ENCODE results near the gene NXN. TPM values are rescaled to one million over a fixed set of nuclear protein-coding genes. Genes with fewer than 3 reads are reported as not detected.
"Not testable (repeated sequence)": the region's sequence is repeated elsewhere in the genome, so short reads cannot be mapped to it uniquely, and the experiment has no call there.

The NXN gene
- total RNA-seq, 1 experiment from 2014 or later: 6.0 TPM

- Histone ChIP-seq H3K4me1 (ENCODE audit: insufficient read depth, low read length, poor library complexity, severe bottlenecking) (no peaks in the 10 kb centered on the region), H3K27me3 (replicated peaks; ENCODE audit: insufficient read depth, low read depth, low read length, poor library complexity) (peaks cover 32% of the 10 kb centered on the region), H3K4me3 (ENCODE audit: low read depth, low read length, poor library complexity, severe bottlenecking) (no peak overlapping the region), H3K9me3 (ENCODE audit: low read depth, low read length, poor library complexity, severe bottlenecking) (no peaks in the 10 kb centered on the region), H3K27ac (ENCODE audit: low read depth, low read length, poor library complexity, severe bottlenecking) (no peak overlapping the region), H3K36me3 (ENCODE audit: insufficient read depth, low read length, poor library complexity, severe bottlenecking) (no peaks in the 10 kb centered on the region)
- DNase-seq (ENCODE audit: low spot score): no peak
- BruUV-seq (replicated peaks): no TSS peak
- ChIA-PET POLR2A (ENCODE audit: low non-redundant PET) (no interaction called here), CTCF (interaction anchor here (0.6 kb wide), 1 partner anchor 484 kb away, joined by 3 read pairs; no protein-coding TSS in a partner anchor)
- TF ChIP-seq CTCF (conservative IDR thresholded peaks at IDR 0.05; ENCODE audit: low read depth, low read length) (no peak), EZH2 (IDR thresholded peaks at IDR 0.05; ENCODE audit: borderline replicate concordance, low read depth, low read length, poor library complexity, severe bottlenecking) (no peak)
- intact Hi-C loops (cut with micrococcal nuclease; ENCODE audit: unreplicated experiment): no loop called here
Measured at GRCh38 chr17:869567-870525, 109.7 kb downstream of the NXN start.

- no peak for TF ChIP-seq EZH2 (IDR thresholded peaks at IDR 0.05; ENCODE audit: borderline replicate concordance, low read depth, low read length, poor library complexity, severe bottlenecking)
- TF ChIP-seq CTCF (conservative IDR thresholded peaks at IDR 0.05; ENCODE audit: low read depth, low read length): no peak
- H3K27me3 ChIP-seq (replicated peaks; ENCODE audit: insufficient read depth, low read depth, low read length, poor library complexity): peaks cover 32% of the 10 kb centered on the region
- ChIA-PET POLR2A (ENCODE audit: low non-redundant PET) (no interaction called here), CTCF (interaction anchor here (0.6 kb wide), 1 partner anchor 483 kb away, joined by 3 read pairs; no protein-coding TSS in a partner anchor)
- H3K27ac ChIP-seq (ENCODE audit: low read depth, low read length, poor library complexity, severe bottlenecking): no peak overlapping the region
- no TSS peak for BruUV-seq (replicated peaks)
- no peak overlapping the region for H3K4me3 ChIP-seq (ENCODE audit: low read depth, low read length, poor library complexity, severe bottlenecking)
- H3K9me3 ChIP-seq (ENCODE audit: low read depth, low read length, poor library complexity, severe bottlenecking): no peaks in the 10 kb centered on the region
- intact Hi-C loops (cut with micrococcal nuclease; ENCODE audit: unreplicated experiment): no loop called here
- no peaks in the 10 kb centered on the region for H3K36me3 ChIP-seq (ENCODE audit: insufficient read depth, low read length, poor library complexity, severe bottlenecking)
- DNase-seq (ENCODE audit: low spot score): no peak
- H3K4me1 ChIP-seq (ENCODE audit: insufficient read depth, low read length, poor library complexity, severe bottlenecking): no peaks in the 10 kb centered on the region
Measured at GRCh38 chr17:869086-869485, 110.5 kb downstream of the NXN start.

- BruUV-seq (replicated peaks): no TSS peak
- Histone ChIP-seq H3K4me3 (ENCODE audit: low read depth, low read length, poor library complexity, severe bottlenecking) (no peak overlapping the region), H3K4me1 (ENCODE audit: insufficient read depth, low read length, poor library complexity, severe bottlenecking) (no peaks in the 10 kb centered on the region), H3K9me3 (ENCODE audit: low read depth, low read length, poor library complexity, severe bottlenecking) (no peaks in the 10 kb centered on the region), H3K36me3 (ENCODE audit: insufficient read depth, low read length, poor library complexity, severe bottlenecking) (no peaks in the 10 kb centered on the region), H3K27ac (ENCODE audit: low read depth, low read length, poor library complexity, severe bottlenecking) (no peak overlapping the region), H3K27me3 (replicated peaks; ENCODE audit: insufficient read depth, low read depth, low read length, poor library complexity) (peaks cover 32% of the 10 kb centered on the region)
- ChIA-PET CTCF (no interaction called here), POLR2A (ENCODE audit: low non-redundant PET) (no interaction called here)
- TF ChIP-seq EZH2 (IDR thresholded peaks at IDR 0.05; ENCODE audit: borderline replicate concordance, low read depth, low read length, poor library complexity, severe bottlenecking): no peak
- no peak for TF ChIP-seq CTCF (conservative IDR thresholded peaks at IDR 0.05; ENCODE audit: low read depth, low read length)
- no peak for DNase-seq (ENCODE audit: low spot score)
- intact Hi-C loops (cut with micrococcal nuclease; ENCODE audit: unreplicated experiment): no loop called here
Measured at GRCh38 chr17:867896-868489, 111.6 kb downstream of the NXN start.

- DNase-seq (ENCODE audit: low spot score); H3K9me3 ChIP-seq (ENCODE audit: low read depth, low read length, poor library complexity, severe bottlenecking); H3K27ac ChIP-seq (ENCODE audit: low read depth, low read length, poor library complexity, severe bottlenecking); POLR2A ChIA-PET (ENCODE audit: low non-redundant PET); H3K4me3 ChIP-seq (ENCODE audit: low read depth, low read length, poor library complexity, severe bottlenecking); CTCF ChIA-PET; H3K36me3 ChIP-seq (ENCODE audit: insufficient read depth, low read length, poor library complexity, severe bottlenecking); BruUV-seq (replicated peaks); intact Hi-C loops (cut with micrococcal nuclease; ENCODE audit: unreplicated experiment); H3K4me1 ChIP-seq (ENCODE audit: insufficient read depth, low read length, poor library complexity, severe bottlenecking): not testable (repeated sequence)
- H3K27me3 ChIP-seq (replicated peaks; ENCODE audit: insufficient read depth, low read depth, low read length, poor library complexity): peaks cover 32% of the 10 kb centered on the region
Measured at GRCh38 chr17:867238-867637, 112.3 kb downstream of the NXN start.

All from A673 (cell line).